ENCODE results near the gene CHD9.

The CHD9 gene

DNA sequence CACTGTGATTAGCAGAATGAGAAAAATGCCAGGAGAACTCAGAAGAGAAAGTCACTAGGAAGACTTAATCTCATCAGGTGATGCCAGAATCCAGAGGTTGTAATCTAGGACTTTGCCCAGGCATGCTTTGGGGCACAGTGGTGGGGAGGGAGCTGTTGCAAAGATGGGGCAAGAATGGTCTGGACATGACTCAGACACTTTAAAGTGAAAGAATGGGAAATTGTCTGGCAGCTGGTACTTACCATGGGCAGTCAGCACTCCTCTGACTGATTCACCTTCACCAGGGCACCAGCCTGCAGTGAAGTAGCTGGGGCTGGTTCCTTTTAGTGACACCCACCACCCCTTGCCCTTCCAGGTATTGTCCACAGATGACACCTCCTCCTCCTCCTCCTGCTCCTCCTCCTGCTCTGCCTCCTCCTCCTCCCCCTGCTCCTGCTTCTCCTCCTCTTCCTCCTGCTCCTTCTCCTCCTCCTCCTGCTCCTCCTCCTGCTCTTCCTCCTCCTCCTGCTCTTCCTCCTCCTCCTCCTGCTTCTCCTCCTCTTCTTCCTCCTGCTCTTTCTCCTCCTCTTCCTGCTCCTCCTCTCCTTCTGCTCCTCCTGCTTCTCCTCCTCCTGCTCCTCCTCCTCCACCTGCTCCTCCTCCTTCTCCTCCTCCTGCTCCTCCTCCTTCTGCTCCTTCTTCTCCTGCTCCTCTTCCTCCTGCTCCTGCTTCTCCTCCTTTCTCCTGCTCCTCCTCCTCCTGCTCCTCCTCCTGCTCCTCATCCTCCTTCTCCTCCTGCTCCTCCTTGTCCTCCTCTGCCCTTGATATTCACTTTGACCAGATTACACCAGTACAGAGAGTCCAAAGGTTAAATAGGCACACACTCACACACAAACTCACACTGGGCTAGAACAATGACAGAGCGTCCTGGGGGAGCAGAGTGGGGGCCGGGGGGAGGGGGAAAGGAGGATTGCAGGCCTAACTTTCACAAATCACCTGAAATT lies 2.0 kb upstream of the CHD9 start, which contains the start of gene CHD9NB (continued):
- TF ChIP-seq, protein P1, sequence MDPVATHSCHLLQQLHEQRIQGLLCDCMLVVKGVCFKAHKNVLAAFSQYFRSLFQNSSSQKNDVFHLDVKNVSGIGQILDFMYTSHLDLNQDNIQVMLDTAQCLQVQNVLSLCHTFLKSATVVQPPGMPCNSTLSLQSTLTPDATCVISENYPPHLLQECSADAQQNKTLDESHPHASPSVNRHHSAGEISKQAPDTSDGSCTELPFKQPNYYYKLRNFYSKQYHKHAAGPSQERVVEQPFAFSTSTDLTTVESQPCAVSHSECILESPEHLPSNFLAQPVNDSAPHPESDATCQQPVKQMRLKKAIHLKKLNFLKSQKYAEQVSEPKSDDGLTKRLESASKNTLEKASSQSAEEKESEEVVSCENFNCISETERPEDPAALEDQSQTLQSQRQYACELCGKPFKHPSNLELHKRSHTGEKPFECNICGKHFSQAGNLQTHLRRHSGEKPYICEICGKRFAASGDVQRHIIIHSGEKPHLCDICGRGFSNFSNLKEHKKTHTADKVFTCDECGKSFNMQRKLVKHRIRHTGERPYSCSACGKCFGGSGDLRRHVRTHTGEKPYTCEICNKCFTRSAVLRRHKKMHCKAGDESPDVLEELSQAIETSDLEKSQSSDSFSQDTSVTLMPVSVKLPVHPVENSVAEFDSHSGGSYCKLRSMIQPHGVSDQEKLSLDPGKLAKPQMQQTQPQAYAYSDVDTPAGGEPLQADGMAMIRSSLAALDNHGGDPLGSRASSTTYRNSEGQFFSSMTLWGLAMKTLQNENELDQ (tag by site-specific recombination; IDR thresholded peaks at IDR 0.05; ENCODE audit: low read depth): no peak
- TF ChIP-seq ZNF140 (tag by site-specific recombination; IDR thresholded peaks at IDR 0.05): no peak
- TF ChIP-seq IKZF3 (tag by site-specific recombination; IDR thresholded peaks at IDR 0.05): 0 out of 2 replicates have a peak, but pooled peaks have one; percentile 36
- TF ChIP-seq ZNF394 (tag by site-specific recombination; IDR thresholded peaks at IDR 0.05; ENCODE audit: borderline replicate concordance): peak; percentile 98
- TF ChIP-seq SP2 (tag by site-specific recombination; IDR thresholded peaks at IDR 0.05): peak; percentile 62
- no peak for TF ChIP-seq BCL11A (tag by site-specific recombination; IDR thresholded peaks at IDR 0.05; ENCODE audit: low read depth)
- TF ChIP-seq SCRT2 (tag by site-specific recombination; IDR thresholded peaks at IDR 0.05): no peak
- peak; percentile 94 for TF ChIP-seq ZNF776 (tag by site-specific recombination; IDR thresholded peaks at IDR 0.05; ENCODE audit: borderline replicate concordance)
- TF ChIP-seq ZSCAN30 (tag by site-specific recombination; IDR thresholded peaks at IDR 0.05): no peak
- TF ChIP-seq SALL2 (tag by site-specific recombination; IDR thresholded peaks at IDR 0.05; ENCODE audit: borderline replicate concordance): peak; percentile 57; the same call in 1 of the 2 replicates
- peak; percentile 12; the same call in 1 of the 2 replicates for TF ChIP-seq ZNF138 (tag by site-specific recombination; IDR thresholded peaks at IDR 0.05; ENCODE audit: borderline replicate concordance)
- no peak for TF ChIP-seq MZF1 (tag by site-specific recombination; IDR thresholded peaks at IDR 0.05; ENCODE audit: borderline replicate concordance)
- TF ChIP-seq ZNF202 (tag by site-specific recombination; IDR thresholded peaks at IDR 0.05; ENCODE audit: borderline replicate concordance): no peak
- no peak for TF ChIP-seq ZNF211 (tag by site-specific recombination; IDR thresholded peaks at IDR 0.05; ENCODE audit: low read depth)
- TF ChIP-seq, protein P2, sequence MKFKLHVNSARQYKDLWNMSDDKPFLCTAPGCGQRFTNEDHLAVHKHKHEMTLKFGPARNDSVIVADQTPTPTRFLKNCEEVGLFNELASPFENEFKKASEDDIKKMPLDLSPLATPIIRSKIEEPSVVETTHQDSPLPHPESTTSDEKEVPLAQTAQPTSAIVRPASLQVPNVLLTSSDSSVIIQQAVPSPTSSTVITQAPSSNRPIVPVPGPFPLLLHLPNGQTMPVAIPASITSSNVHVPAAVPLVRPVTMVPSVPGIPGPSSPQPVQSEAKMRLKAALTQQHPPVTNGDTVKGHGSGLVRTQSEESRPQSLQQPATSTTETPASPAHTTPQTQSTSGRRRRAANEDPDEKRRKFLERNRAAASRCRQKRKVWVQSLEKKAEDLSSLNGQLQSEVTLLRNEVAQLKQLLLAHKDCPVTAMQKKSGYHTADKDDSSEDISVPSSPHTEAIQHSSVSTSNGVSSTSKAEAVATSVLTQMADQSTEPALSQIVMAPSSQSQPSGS (tag by site-specific recombination; IDR thresholded peaks at IDR 0.05; ENCODE audit: low read depth): no peak
- TF ChIP-seq, protein P3, sequence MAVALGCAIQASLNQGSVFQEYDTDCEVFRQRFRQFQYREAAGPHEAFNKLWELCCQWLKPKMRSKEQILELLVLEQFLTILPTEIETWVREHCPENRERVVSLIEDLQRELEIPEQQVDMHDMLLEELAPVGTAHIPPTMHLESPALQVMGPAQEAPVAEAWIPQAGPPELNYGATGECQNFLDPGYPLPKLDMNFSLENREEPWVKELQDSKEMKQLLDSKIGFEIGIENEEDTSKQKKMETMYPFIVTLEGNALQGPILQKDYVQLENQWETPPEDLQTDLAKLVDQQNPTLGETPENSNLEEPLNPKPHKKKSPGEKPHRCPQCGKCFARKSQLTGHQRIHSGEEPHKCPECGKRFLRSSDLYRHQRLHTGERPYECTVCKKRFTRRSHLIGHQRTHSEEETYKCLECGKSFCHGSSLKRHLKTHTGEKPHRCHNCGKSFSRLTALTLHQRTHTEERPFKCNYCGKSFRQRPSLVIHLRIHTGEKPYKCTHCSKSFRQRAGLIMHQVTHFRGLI (tag by site-specific recombination; IDR thresholded peaks at IDR 0.05): no peak
- TF ChIP-seq RBAK (tag by site-specific recombination; IDR thresholded peaks at IDR 0.05): no peak
- no peak for TF ChIP-seq ZXDB (tag by site-specific recombination; IDR thresholded peaks at IDR 0.05)
- TF ChIP-seq PRDM1 (tag by site-specific recombination; IDR thresholded peaks at IDR 0.05): peak; percentile 89
- no peak for TF ChIP-seq HOXD13 (CRISPR knock-in tag; IDR thresholded peaks at IDR 0.05; ENCODE audit: borderline replicate concordance)
- no peak for TF ChIP-seq ZNF600 (tag by site-specific recombination; IDR thresholded peaks at IDR 0.05)
- no peak for TF ChIP-seq ZFP69B (tag by site-specific recombination; IDR thresholded peaks at IDR 0.05)
- no peak for TF ChIP-seq ZNF324 (tag by site-specific recombination; IDR thresholded peaks at IDR 0.05)
- TF ChIP-seq ZNF239 (tag by site-specific recombination; IDR thresholded peaks at IDR 0.05): no peak; the same call in 1 of the 2 replicates
- TF ChIP-seq, protein P4, sequence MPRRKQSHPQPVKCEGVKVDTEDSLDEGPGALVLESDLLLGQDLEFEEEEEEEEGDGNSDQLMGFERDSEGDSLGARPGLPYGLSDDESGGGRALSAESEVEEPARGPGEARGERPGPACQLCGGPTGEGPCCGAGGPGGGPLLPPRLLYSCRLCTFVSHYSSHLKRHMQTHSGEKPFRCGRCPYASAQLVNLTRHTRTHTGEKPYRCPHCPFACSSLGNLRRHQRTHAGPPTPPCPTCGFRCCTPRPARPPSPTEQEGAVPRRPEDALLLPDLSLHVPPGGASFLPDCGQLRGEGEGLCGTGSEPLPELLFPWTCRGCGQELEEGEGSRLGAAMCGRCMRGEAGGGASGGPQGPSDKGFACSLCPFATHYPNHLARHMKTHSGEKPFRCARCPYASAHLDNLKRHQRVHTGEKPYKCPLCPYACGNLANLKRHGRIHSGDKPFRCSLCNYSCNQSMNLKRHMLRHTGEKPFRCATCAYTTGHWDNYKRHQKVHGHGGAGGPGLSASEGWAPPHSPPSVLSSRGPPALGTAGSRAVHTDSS (tag by site-specific recombination; IDR thresholded peaks at IDR 0.05): peak; percentile 90
- TF ChIP-seq ZNF626 (tag by site-specific recombination; IDR thresholded peaks at IDR 0.05): no peak
- TF ChIP-seq, protein P5, sequence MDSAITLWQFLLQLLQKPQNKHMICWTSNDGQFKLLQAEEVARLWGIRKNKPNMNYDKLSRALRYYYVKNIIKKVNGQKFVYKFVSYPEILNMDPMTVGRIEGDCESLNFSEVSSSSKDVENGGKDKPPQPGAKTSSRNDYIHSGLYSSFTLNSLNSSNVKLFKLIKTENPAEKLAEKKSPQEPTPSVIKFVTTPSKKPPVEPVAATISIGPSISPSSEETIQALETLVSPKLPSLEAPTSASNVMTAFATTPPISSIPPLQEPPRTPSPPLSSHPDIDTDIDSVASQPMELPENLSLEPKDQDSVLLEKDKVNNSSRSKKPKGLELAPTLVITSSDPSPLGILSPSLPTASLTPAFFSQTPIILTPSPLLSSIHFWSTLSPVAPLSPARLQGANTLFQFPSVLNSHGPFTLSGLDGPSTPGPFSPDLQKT (IDR thresholded peaks at IDR 0.05; ENCODE audit: borderline replicate concordance, low read depth, low read length): no peak
- TF ChIP-seq ZNF792 (tag by site-specific recombination; IDR thresholded peaks at IDR 0.05): 0 out of 2 replicates have a peak, but pooled peaks have one; percentile 47
- TF ChIP-seq KLF10 (tag by site-specific recombination; IDR thresholded peaks at IDR 0.05): no peak
- TF ChIP-seq ZFHX2 (tag by site-specific recombination; conservative IDR thresholded peaks at IDR 0.05): peak; percentile 98
- TF ChIP-seq ZBTB1 (tag by site-specific recombination; IDR thresholded peaks at IDR 0.05): no peak

Measured in HEK293 (cell line).